OCI-LY1 (cell line): ENCODE results near the gene CIRBP.

Experiments
- H2AFZ ChIP-seq: fragments of 200-600 bp; sonication (generic), shearing (Covaris generic); 2 replicates; pipeline ENCODE4 v1.6.0; 2014; ENCODE audit warnings: antibody characterized with exemption, mild to moderate bottlenecking, low read length
- H3F3A ChIP-seq: fragments of 200-600 bp; sonication (generic), shearing (Covaris generic); 2 replicates; pipeline ENCODE4 v1.6.0; 2014; ENCODE audit warnings: mild to moderate bottlenecking, antibody characterized with exemption, low read length, moderate library complexity; ENCODE audit not compliant: insufficient read depth
- H3K27ac ChIP-seq: fragments of 200-600 bp; sonication (generic); 2 replicates; pipeline ENCODE4 v1.5.1; 2014; ENCODE audit warnings: low read length, mixed run types, mild to moderate bottlenecking, low read depth; ENCODE audit not compliant: poor library complexity, severe bottlenecking
- H3K27me3 ChIP-seq: fragments of 200-600 bp; sonication (generic); 2 replicates; pipeline ENCODE4 v1.6.0; 2014; ENCODE audit warnings: antibody characterized with exemption, mild to moderate bottlenecking, low read length, moderate library complexity; ENCODE audit not compliant: insufficient read depth
- H3K36me3 ChIP-seq: fragments of 200-600 bp; sonication (generic); 2 replicates; pipeline ENCODE4 v1.6.1; 2014; ENCODE audit warnings: mild to moderate bottlenecking, antibody characterized with exemption, low read length, moderate library complexity, mixed read lengths; ENCODE audit not compliant: insufficient read depth
- H3K4me1 ChIP-seq: fragments of 200-600 bp; sonication (generic); 2 replicates; pipeline ENCODE4 v1.5.1; 2014; ENCODE audit warnings: mild to moderate bottlenecking, low read length, moderate library complexity; ENCODE audit not compliant: insufficient read depth, severe bottlenecking
- H3K4me2 ChIP-seq: fragments of 200-600 bp; sonication (generic), shearing (Covaris generic); 2 replicates; pipeline ENCODE4 v1.6.1; 2014; ENCODE audit warnings: low read length
- H3K4me3 ChIP-seq: fragments of 200-600 bp; sonication (generic); 2 replicates; pipeline ENCODE4 v1.5.1; 2014; ENCODE audit warnings: low read length, low read depth, mild to moderate bottlenecking, mixed read lengths; ENCODE audit not compliant: poor library complexity, severe bottlenecking
- H3K79me2 ChIP-seq: fragments of 200-600 bp; shearing (Covaris generic); 2 replicates; pipeline ENCODE4 v1.6.1; 2016; ENCODE audit warnings: mixed run types, low read length, mixed read lengths; ENCODE audit not compliant: insufficient read depth
- H3K9ac ChIP-seq: fragments of 200-600 bp; sonication (generic), shearing (Covaris generic); 2 replicates; pipeline ENCODE4 v1.6.1; 2014; ENCODE audit warnings: mild to moderate bottlenecking, low read length, mixed read lengths
- H3K9me2 ChIP-seq: fragments of 200-600 bp; sonication (generic), shearing (Covaris generic); 2 replicates; pipeline ENCODE4 v1.6.1; 2014; ENCODE audit warnings: low read depth, mild to moderate bottlenecking, low read length, mixed read lengths
- H3K9me3 ChIP-seq: fragments of 200-600 bp; shearing (Covaris generic); 2 replicates; pipeline ENCODE4 v1.6.1; 2014; ENCODE audit warnings: low read length, mixed read lengths
- H4K20me1 ChIP-seq: fragments of 200-600 bp; sonication (generic), shearing (Covaris generic); 2 replicates; pipeline ENCODE4 v1.6.0; 2016; ENCODE audit warnings: mild to moderate bottlenecking, low read length; ENCODE audit not compliant: insufficient read depth
- CTCF ChIP-seq: fragments of 200-600 bp; sonication (generic), shearing (Covaris generic); IDR thresholded peaks from 2 replicates; pipeline ENCODE4 v1.5.1; 2017; ENCODE audit warnings: mild to moderate bottlenecking, antibody characterized with exemption, low read length, moderate library complexity, mixed read lengths
- EZH2 ChIP-seq: fragments of 200-600 bp; sonication (generic), shearing (Covaris generic); IDR thresholded peaks from 2 replicates; pipeline ENCODE4 v1.8.0; 2017; ENCODE audit warnings: borderline replicate concordance, mixed run types, mild to moderate bottlenecking, antibody characterized with exemption, low read length, moderate library complexity, mixed read lengths

Gene CIRBP

GRCh38 chr19:1284979-1285736 lies 16.0 kb downstream of the CIRBP start:
- Histone ChIP-seq H3K9me2 (no peaks in the 10 kb centered on the region), H3K27ac (no peak overlapping the region), H3K27me3 (0 out of 2 replicates have a peak, but pooled peaks cover 17% of the 10 kb centered on the region), H3K4me1 (no peaks in the 10 kb centered on the region), H3K9me3 (no peaks in the 10 kb centered on the region), H3K4me2 (no peak overlapping the region), H3K9ac (no peak overlapping the region), H3K36me3 (peaks cover 9% of the 10 kb centered on the region; the same call in 1 of the 2 replicates), H3K79me2 (no peaks in the 10 kb centered on the region), H3F3A (no peaks in the 10 kb centered on the region), H3K4me3 (no peak overlapping the region), H4K20me1 (no peaks in the 10 kb centered on the region), H2AFZ (no peak overlapping the region)
- TF ChIP-seq EZH2: no peak
- TF ChIP-seq CTCF: no peak

- Histone ChIP-seq H3K9me3 (no peaks in the 10 kb centered on the region), H3K27me3 (0 out of 2 replicates have a peak, but pooled peaks cover 17% of the 10 kb centered on the region), H3K4me2 (no peak within 1 kb of the TSS), H3K4me3 (no peak within 1 kb of the TSS), H3F3A (no peaks in the 10 kb centered on the region), H2AFZ (no peak within 1 kb of the TSS), H3K4me1 (no peaks in the 10 kb centered on the region), H3K9me2 (no peaks in the 10 kb centered on the region), H3K79me2 (no peaks in the 10 kb centered on the region), H3K27ac (no peak within 1 kb of the TSS), H3K9ac (no peak within 1 kb of the TSS), H4K20me1 (no peaks in the 10 kb centered on the region), H3K36me3 (peaks cover 2% of the 10 kb centered on the region; the same call in 1 of the 2 replicates)
- TF ChIP-seq CTCF (no peak), EZH2 (no peak)
These were observed 16.7 kb downstream of the CIRBP start, which contains the start of gene EFNA2 for GRCh38 chr19:1285737-1286360. Gene EFNA2 (plus strand): TSS chr19:1285873. CDS start chr19:1286169, 296 bp downstream.

- Histone ChIP-seq H3K9me3 (no peaks in the 10 kb centered on the region), H3K27me3 (0 out of 2 replicates have a peak, but pooled peaks cover 17% of the 10 kb centered on the region), H3K9ac (no peak overlapping the region), H3K4me3 (no peak overlapping the region), H2AFZ (no peak overlapping the region), H3K4me2 (no peak overlapping the region), H3K4me1 (no peaks in the 10 kb centered on the region), H3K36me3 (no peaks in the 10 kb centered on the region), H3K9me2 (no peaks in the 10 kb centered on the region), H4K20me1 (no peaks in the 10 kb centered on the region), H3K79me2 (no peaks in the 10 kb centered on the region), H3K27ac (no peak overlapping the region), H3F3A (no peaks in the 10 kb centered on the region)
- no peak for TF ChIP-seq CTCF
- no peak for TF ChIP-seq EZH2
These were observed 17.6 kb downstream of the CIRBP start for GRCh38 chr19:1286487-1287353.
